ENCODE results near the gene CABP4.

The CABP4 gene

GRCh38 chr11:67455054-67455453 lies at the start of gene CABP4:
Gene CABP4, plus strand, starts transcription at chr11:67455354. Its CDS starts 70 bp downstream, at chr11:67455424.
- no peak for DNase-seq (ENCODE audit: low read depth)

GRCh38 chr11:67405688-67406339 lies 49.3 kb upstream of the CABP4 start:
- no peak for DNase-seq (ENCODE audit: low read depth)

DNA sequence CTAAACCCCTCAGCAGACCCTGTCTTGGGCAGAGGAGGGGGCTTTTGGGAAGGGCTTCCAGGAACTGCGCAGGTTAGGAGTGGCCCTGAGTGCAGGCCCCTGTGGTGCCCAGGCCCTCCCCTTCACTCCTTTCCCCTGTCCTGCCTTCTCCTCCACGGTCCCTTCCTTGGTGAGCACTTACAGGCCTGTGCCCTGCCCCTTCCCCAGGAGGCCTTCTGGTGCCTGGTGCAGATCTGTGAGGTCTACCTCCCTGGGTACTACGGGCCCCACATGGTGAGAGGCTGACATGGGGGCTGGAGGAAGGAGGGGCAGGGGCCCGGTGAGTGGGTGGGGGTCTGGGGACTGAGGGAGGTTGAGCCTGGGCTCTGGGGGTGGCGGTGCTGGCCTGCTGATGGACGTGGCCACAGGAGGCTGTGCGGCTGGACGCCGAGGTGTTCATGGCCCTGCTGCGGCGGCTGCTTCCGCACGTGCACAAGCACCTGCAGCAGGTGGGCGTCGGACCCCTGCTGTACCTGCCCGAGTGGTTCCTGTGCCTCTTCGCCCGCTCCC lies 48.7 kb upstream of the CABP4 start:
- no peak for DNase-seq (ENCODE audit: low read depth)

DNA sequence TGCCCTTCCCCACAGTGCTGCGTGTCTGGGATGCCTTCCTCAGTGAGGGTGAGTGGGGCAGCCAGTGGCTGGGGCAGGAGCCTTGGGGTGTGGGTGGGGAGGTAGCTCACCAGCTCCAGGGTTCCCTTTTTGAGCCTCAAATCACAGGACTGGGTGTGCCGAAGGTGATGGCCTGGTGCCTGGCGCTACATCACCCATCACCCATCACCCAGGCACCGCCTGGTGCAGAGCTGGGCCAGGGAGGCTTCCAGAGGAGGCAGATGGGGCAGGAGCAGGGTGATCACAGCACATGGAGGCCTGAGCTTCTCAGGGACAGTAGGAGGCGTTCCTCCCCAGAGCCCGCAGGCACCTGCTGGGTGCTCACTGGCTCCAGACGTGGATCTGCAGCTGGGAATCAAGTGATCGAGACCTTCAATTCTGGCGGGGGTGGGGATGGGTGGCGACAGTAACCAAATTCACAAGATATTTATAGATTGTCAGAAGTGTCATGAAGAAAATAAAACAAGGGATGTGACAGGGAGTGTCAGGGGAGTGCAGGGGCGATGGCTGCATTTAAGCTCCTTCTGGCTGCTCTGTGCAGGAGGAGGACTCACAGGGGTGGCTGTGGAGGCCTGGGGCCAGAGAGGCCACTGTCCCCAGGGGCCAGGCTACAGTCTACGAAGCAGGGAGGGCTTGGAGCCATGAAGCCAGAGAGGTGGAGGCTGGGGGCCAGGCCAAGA lies 48.0 kb upstream of the CABP4 start:
- DNase-seq (ENCODE audit: low read depth): no peak

DNA sequence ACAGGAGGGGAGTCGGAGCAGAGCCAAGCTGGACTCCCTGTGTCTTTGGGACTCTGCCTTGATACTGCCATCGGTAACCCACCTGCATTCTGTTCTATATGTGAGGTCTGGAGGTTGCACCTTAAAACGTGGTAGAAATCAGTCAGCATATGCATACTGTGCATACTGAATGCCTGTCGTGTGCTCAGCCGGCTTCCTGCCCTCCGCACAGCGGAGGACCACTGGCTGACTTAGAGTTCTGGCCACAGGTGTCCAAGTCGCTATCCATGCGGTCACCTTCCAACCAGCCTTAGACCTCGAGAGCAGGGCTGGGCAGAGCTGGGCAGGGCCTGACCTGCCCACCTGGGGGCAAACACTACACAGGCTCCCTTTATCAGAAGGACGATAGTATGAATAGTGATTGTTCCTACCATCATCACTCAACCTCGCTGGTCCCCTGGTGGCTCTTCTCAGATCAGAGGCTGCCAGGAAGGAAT lies 47.4 kb upstream of the CABP4 start:
- DNase-seq (ENCODE audit: low read depth): no peak

DNA sequence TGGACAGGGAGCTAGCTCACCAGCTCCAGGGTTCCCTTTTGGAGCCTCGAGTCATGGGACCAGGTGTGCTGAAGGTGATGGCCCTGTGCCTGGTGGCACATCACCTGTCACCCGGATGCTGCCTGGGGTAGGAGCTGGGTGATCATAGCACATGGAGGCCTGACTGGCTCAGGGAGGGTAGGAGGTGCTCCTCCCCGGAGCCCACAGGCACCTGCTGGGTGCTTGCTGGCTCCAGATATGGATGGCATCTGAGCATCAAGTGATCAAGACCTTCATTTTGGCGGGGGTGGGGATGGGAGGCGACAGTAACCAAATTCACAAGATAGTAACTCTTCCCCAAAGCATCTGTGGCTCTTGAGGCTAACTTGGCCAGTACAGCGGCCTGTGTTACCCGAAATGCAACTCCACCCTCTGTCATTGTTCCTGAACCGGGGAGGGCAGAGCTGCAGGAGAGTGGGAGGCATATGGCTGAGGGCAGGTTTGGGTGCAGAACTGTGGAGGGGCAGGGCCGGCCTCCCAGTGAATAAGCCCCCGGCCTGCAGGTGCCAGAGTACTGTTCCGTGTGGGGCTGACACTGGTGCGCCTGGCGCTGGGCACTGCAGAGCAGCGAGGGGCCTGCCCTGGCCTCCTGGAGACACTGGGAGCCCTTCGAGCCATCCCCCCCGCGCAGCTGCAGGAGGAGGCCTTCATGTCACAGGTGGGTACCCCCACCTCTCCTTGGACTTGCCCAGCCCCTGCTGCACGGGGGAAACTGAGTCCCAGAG lies 46.5 kb upstream of the CABP4 start:
- no peak for DNase-seq (ENCODE audit: low read depth)

DNA sequence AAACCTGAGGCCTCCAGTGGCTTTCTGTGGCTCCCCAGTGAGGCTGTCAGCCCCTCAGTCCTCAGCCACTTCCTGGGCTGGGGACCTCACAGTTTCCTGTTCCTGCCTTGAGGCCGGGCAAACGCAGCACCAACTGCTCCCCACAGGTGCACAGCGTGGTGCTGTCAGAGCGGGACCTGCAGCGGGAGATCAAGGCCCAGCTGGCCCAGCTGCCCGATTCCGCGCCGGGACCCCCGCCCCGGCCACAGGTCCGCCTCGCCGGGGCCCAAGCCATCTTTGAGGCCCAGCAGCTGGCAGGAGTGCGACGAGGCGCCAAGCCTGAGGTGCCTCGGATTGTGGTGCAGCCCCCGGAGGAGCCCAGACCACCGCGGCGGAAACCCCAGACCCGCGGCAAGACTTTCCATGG lies 45.9 kb upstream of the CABP4 start:
- DNase-seq (ENCODE audit: low read depth): peak; percentile 56

GRCh38 chr11:67409781-67410368 lies 45.3 kb upstream of the CABP4 start:
- DNase-seq (ENCODE audit: low read depth): no peak

DNA sequence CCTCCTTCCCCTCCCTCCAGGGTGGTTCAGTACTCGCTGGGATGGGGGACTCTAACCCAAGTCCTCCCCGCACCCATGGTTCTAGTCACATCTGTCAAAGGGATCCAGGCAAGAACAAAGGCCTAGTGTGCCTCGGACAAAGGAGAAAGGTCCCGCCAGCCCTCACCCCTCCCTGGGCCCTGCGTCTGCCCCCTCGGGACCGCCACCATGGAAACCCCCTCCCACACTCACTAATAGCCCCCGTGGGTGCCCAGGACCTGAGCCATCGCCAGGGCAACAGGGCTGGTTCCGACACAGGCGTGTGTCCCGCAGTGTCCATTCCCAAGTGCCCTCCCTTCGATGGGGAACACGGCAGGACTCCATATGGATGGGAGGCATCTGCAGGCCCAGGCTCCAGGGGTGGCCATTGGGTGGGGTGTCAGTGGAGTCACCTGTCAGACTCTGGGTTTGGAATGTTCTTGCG lies 44.8 kb upstream of the CABP4 start:
- DNase-seq (ENCODE audit: low read depth): no peak

- DNase-seq (ENCODE audit: low read depth): no peak
Observed at GRCh38 chr11:67410984-67411784, 44.0 kb upstream of the CABP4 start.

- DNase-seq (ENCODE audit: low read depth): no peak
Observed at GRCh38 chr11:67411785-67412152, 43.4 kb upstream of the CABP4 start.

DNA sequence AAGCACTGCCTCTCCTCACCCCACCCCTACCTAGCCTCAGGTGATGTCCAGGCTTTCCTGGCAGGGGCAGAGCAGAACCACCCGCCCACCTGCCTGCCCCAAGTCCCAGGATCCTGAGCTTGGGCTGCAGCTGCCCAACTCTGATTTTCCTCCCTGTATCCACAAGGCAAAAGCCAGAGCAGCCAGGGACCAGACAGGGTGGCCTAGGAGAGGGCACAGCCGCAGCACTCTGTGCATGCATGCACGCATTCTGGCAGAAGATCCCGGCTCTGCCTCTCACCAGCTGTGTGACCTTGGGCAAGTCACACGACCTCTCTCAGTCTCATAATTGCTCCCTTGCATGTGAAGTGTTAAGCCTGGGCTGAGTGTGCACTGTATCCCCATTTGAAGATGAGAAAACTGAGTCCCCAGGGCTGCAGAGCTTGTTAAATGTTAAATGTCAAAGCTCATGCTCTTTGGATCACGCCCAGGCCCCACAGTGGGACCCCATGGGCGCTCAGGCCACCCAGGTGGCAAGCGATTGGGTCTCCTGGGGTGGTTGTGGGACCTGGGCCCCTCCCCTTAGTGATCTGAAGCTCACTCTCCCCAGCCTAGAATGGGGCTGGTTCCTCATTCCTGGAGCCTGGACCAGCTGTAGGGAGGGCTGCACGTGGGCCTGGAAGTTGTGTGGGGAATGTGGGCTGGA lies 42.5 kb upstream of the CABP4 start:
- DNase-seq (ENCODE audit: low read depth): no peak

GRCh38 chr11:67413266-67413849 lies 41.8 kb upstream of the CABP4 start:
- no peak for DNase-seq (ENCODE audit: low read depth)

DNA sequence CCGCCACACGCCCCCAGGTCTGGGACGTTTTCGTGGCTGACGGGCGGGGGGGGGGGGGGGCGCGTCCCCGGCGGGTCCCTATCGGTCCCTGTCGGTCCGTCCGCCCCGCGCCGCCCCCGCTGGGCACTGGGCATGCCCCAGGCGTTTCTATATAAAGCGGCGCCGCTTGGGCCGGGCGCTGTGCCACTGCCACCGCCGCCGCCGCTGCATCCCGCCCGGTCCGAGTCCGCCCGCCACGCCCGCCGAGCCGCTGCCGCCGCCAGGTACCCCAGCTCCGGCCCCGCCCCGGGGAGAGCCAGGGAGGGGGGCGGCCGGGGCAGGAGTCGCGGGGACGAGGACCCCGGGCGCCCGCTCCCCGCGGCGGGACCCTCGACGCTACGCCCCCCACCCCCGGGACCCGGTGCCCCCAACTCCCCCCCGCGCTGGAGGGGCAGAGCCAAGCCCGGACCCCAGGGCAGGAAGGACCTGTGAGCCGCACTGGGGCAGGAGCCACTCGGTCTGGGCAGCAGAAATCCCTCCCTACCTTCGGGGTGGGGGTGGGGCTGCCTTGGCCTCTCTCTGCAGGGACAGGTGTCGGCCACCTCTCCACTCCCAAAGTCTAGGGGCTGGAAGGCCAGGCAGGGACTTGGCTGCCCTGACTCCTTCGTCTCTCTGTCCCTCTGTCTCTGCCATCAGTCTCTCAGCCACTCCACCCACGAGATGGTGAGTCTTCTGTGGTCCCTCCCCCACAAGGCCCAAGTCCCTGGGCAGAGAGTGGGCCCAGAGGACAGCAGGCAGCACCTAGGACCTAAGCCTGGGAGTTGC lies 39.5 kb upstream of the CABP4 start, which contains the start of gene CARNS1:
CARNS1 (plus strand) TSS at position 178 of the 804 bp plus-strand sequence; CDS start at position 700, 522 bp downstream.
- no peak for DNase-seq (ENCODE audit: low read depth)

GRCh38 chr11:67416416-67417335 lies 38.5 kb upstream of the CABP4 start:
- DNase-seq (ENCODE audit: low read depth): peak; percentile 69

DNA sequence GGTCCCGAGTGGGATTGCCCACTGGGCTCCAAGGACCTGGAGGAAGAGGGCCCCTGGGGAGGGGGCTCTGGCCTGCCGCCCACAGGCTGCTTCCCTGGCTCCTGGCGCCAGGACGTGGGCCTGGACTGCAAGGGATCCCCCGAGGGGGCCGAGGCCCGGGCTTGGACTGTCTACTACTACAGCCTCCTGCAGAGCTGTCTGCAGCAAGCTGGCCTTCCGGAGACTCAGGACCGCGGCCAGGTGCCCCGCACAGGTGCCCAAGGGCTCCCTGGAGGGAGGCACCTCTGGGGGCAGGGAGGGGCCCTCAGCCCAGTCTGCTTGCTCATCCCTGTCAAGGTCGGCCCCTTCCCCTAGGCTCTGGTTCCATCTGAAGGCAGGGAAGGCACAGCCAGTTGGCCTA lies 37.7 kb upstream of the CABP4 start:
- DNase-seq (ENCODE audit: low read depth): no peak

- DNase-seq (ENCODE audit: low read depth): no peak
Observed at GRCh38 chr11:67418476-67419281, 36.5 kb upstream of the CABP4 start.
